ENCODE results near the gene FARP1. TPM values are rescaled to one million over a fixed set of nuclear protein-coding genes. Genes with fewer than 3 reads are reported as not detected.

FARP1 gene
- total RNA-seq, 2 experiments from 2014 or later: 0.29 to 0.34 TPM

DNA sequence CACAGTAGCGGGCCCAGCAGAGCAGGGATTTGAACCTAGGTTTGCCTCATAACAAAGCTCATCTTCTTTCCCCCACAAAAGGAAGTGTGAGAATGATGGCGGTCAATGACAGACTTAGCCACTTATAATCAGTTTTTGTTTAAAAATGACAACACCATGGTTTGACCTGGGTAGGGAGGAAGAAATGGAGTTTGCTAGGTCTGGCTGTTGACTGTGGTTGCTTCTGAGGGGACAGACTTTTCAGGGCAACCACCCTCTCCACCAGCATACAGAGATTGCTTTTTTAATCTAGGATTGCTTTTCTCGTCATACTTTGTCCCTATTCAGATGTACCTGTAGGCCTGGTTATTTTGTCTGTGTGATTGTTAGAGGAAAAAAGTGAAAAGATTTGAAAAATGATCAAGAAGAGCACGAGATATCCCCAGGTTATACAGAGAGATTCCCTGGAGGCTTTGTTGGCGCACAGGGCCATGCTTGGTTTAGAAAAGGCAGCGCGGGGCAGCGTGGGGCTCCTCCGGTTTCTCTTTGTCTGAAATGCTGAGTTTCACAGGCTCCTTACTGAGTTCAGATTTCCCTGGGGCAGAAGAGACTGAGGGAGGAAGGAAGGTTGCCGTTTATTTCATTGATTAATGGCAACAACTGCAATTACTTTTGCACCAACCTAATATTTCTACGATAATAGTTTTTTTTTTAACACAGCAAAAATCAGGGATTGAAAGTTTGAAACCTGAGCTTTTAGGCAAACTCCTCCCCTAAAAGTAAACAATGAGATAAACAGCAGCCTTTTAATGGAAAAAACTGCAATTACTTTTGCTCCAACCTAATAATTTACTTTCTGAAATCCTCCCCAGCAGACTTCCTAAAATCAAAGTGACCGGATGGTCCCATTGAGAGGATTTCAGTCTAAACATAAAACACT is 131.2 kb downstream of the FARP1 start:
- CTCF ChIA-PET: no interaction called here
- POLR2A ChIA-PET: no interaction called here

DNA sequence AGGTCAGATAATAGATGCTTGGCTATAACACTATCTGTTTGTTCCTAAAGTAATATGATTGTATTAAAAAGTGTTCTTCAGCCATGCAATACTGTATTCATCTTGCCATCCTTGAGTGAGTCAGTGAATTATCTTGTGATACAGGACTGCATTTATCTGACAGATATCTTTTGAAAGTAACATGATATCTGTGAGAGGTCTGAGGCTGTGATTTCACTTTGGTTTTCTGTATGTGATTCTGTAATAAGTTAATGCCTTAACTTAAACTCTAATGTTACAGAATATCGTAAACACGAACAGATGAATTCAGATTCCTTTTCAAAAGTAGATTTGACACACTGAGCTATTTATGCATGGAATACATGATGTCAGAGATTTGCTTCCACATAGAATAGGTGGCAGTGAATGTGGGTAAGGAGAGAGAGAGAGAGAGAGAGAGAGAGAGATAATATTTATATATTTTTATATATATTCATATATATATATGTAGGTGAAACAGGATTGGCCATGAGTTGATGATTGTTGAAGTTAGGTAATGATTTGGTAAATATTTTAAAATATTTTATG is 132.1 kb downstream of the FARP1 start:
- ChIA-PET POLR2A (no interaction called here), CTCF (no interaction called here)

GRCh38 chr13:98275681-98276171 is 132.8 kb downstream of the FARP1 start:
- ChIA-PET CTCF (no interaction called here), POLR2A (no interaction called here)

DNA sequence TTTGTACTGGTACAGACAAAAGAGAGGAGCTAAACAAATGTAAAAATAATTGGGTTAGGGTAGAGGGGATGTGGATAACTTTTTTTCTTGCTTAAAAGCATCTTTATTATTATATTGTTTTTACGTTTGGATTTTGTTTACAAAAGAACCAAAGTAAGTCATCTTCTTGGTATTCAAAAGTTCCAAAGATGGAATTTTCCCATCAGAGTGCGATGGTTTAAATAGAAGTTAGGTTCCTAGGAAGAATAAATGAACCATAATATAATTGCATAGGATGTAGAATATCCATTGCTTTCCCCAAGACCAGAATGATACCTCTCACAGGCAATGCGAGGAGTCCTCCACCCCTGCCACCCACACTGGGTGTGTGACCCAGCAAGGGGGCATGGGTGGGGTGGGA is 133.6 kb downstream of the FARP1 start:
- POLR2A ChIA-PET: no interaction called here
- CTCF ChIA-PET: no interaction called here

GRCh38 chr13:98278068-98278724 is 135.3 kb downstream of the FARP1 start:
- ChIA-PET POLR2A (no interaction called here), CTCF (no interaction called here)

- ChIA-PET CTCF (no interaction called here), POLR2A (no interaction called here)
These were observed 136.7 kb downstream of the FARP1 start for GRCh38 chr13:98279473-98280175.

GRCh38 chr13:98280176-98280510 is 137.2 kb downstream of the FARP1 start:
- CTCF ChIA-PET: no interaction called here
- POLR2A ChIA-PET: no interaction called here

DNA sequence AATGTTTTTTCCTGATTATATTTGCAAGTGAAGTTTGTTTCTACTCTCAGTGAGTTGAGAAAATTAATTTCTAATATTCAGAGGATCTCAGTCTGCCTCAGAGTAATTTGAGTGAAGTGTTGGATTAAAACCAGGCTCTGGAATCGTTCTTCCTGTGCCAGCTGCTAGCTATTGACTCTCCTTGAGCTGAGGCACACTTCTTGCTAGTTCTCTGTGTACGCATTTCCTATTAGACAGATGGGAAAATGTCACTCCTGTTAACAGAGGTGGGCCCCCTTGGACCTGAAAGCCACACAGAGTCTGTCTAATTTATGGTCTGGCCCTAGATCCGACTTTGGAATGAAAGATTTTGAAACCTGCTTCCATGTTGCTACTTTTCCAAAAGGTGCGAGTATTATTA is 141.8 kb downstream of the FARP1 start:
- ChIA-PET CTCF (no interaction called here), POLR2A (no interaction called here)

DNA sequence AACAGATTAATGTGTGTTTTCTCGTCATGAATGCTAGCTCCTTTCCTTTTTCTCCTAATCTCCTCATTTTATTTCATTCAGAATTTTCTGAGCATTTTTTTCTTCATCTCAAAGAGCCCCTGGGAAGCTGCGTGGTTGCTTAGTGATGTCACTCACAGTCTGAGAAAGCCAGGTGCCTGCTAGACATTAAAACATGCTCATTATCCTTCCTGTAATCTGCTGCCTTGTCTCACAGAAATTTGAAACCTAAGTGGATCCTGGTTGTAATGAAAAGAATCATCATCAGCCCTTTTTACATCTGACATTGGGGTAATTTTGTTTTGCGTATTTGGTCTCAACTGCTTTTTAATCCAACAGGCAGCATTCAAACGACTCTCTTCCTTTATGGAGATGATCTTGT is 142.4 kb downstream of the FARP1 start:
- CTCF ChIA-PET: no interaction called here

DNA sequence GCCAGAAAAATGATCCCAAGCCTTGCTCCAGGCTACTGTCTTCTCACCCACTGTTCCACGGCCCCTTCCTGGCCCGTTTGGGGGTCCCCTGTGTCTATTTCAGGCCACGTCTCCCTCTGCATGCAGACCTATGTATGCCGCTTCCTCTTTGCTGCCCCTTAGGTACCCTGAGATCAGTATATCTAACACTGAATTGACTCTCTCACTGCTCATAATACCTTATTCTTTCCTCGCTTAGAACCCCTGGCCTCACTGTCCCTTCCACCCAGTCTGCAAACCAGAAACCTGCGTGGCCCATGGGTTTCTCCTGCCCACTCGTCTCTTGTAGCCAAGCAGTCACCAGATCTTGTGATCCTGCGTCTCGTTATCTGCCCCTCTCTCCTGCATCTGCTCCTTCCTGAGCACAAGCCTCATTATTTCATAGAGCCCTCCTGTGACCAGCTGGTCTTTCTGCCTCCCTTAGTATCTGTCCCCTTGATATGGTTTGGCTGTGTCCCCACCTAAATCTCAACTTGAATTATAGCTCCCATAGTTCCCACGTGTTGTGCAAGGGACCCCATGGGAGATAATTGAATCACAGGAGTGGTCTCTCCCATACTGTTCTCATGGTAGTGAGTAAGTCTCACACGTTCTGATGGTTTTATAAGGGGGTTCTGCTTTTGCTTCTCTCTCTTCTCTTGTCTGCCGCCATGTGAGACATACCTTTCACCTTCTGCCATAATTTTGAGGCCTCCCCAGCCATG is 143.1 kb downstream of the FARP1 start:
- CTCF ChIA-PET: no interaction called here
- POLR2A ChIA-PET: no interaction called here

More for the DNA sequence above, 142.4 kb downstream of the FARP1 start:
- POLR2A ChIA-PET: no interaction called here

GRCh38 chr13:98286799-98287198 is 143.9 kb downstream of the FARP1 start:
- POLR2A ChIA-PET: no interaction called here

GRCh38 chr13:98288211-98288610 is 145.3 kb downstream of the FARP1 start:
- CTCF ChIA-PET: no interaction called here
- POLR2A ChIA-PET: no interaction called here

More at GRCh38 chr13:98286799-98287198, 143.9 kb downstream of the FARP1 start:
- CTCF ChIA-PET: interaction anchor here (0.7 kb wide), 1 partner anchor 80 kb away, joined by 3 read pairs; no protein-coding TSS in a partner anchor

- POLR2A ChIA-PET: no interaction called here
- CTCF ChIA-PET: no interaction called here
These were observed 146.5 kb downstream of the FARP1 start for GRCh38 chr13:98289339-98289945.

- CTCF ChIA-PET: no interaction called here
- POLR2A ChIA-PET: no interaction called here
These were observed 147.4 kb downstream of the FARP1 start for GRCh38 chr13:98290261-98290660.

DNA sequence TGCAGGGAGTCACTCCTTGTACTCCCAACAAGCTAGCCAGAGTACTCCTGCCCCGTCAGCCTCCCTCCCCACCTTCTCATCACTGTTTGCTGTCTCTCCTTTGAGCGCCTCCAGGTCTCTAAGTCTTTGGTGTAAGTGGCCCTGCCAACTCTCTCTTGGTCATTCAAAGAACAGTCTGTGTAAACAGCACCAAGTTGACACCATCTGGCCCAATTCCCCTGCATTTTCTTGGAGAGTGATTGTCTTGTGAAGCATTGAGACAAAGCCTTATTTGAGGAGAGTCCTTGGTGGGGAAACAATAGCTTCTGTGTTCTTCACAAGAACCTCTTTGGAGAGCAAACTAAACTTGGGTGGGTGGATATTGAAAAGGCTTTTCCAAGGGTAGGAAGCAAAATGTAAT is 148.8 kb downstream of the FARP1 start:
- POLR2A ChIA-PET: no interaction called here
- CTCF ChIA-PET: no interaction called here

- ChIA-PET POLR2A (no interaction called here), CTCF (no interaction called here)
These were observed 150.2 kb downstream of the FARP1 start for GRCh38 chr13:98293103-98293502.

DNA sequence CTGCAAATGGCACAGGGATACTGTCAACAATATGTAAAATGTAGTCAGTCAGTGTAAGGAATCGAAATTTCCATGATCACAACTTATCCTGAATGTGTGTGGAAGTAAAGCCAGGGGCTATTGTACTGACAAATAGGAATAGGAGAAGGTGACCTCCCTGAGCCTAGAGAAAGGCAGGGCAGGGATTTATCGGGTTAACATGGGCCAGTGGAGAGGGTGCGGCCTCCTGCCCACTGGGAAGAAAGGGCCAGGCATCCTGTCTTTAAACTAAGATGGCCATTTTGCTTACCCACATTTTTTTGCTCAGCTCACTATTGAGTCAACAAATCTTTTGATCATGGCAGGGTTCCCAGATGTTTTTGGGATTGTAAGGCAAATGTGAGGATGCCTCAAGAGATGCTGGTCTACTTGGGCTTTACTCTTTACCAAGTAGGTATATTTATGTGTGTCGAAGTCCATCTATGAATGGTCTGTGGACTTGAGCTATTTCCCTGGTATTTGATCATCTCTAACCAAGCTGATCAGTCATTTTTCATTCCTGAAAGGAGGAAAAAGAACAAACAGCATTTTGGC is 150.8 kb downstream of the FARP1 start:
- ChIA-PET CTCF (no interaction called here), POLR2A (no interaction called here)

- ChIA-PET POLR2A (no interaction called here), CTCF (no interaction called here)
These were observed 152.5 kb downstream of the FARP1 start for GRCh38 chr13:98295371-98295770.

GRCh38 chr13:98297051-98297450 is 154.2 kb downstream of the FARP1 start:
- ChIA-PET POLR2A (no interaction called here), CTCF (no interaction called here)
